HG02970 (cell line): Measurements from ENCODE around the gene KCNJ6.

Experiments
- ATAC-seq: cut with Tn5 transposase; IDR thresholded peaks from one replicate; pipeline ENCODE4 v1.9.1; 2021; ENCODE audit warnings: mild to moderate bottlenecking, moderate library complexity, moderate number of reproducible peaks; ENCODE audit not compliant: unreplicated experiment, low FRiP score

Gene KCNJ6

GRCh38 chr21:37868446-37869295, 47.6 kb downstream of the KCNJ6 start:
- no peak for ATAC-seq

- no peak for ATAC-seq
These were observed 50.2 kb downstream of the KCNJ6 start for GRCh38 chr21:37866027-37866426.

GRCh38 chr21:37865156-37865555, 51.1 kb downstream of the KCNJ6 start:
- no peak for ATAC-seq

DNA sequence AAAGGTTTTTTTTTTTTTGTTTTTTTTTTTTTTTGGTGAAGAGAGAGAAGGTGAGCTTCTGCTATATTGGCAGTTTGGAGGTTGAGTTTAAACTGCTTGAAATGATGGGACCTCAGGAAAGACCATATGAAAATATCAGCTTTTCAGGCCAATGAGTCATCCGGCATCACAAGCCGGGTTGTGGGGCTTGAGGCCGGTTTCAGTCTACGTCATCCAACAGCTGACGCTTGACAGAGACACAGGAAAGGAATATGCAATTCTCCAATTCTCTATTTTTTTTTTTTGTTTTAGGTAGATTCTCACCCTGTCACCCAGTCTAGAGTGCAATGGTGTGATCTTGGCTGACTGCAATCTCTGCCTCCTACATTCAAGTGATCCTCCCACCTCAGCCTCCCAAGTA, 52.4 kb downstream of the KCNJ6 start:
- no peak for ATAC-seq

DNA sequence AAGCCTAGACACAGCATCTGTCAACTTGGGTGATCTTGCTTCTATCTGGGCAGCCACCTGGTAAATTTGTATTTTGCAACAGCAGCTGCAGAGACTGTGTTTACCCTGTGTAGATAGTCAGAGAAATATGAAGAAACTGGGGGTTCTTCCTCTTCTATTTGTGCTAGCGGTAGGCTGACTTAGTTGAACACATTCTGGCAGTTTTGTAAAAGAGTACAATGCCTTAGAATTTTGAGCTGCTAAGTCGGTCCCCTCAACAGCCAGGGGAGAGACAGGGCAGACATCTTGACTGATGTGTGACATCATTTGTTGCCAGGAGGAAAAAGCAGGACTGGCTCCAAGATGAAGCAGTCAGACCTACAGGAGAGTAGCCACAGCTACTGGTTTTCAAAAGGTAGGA, 53.7 kb downstream of the KCNJ6 start:
- ATAC-seq: no peak

DNA sequence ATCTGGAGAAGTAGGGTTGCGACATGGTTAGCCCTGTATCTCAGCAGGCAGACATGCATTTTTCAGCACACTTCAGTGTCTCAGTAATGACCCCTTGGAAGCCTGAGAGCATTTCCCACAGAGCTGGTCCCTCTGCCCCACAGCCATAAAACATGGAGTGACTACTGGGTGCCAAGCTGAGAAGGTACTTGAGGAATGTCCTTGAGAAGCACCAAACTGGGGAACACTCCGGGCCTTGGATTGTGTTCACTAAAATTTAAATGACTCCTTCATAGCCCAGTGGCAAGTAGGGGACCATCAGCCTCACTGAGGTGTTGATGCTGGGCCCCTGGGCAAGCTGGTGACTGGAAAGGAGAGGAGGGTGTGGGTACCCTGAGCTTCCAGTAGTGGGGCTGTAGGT, 54.7 kb downstream of the KCNJ6 start:
- ATAC-seq: no peak

GRCh38 chr21:37860416-37860815, 55.8 kb downstream of the KCNJ6 start:
- ATAC-seq: no peak

GRCh38 chr21:37855647-37856625, 60.3 kb downstream of the KCNJ6 start:
- no peak for ATAC-seq

DNA sequence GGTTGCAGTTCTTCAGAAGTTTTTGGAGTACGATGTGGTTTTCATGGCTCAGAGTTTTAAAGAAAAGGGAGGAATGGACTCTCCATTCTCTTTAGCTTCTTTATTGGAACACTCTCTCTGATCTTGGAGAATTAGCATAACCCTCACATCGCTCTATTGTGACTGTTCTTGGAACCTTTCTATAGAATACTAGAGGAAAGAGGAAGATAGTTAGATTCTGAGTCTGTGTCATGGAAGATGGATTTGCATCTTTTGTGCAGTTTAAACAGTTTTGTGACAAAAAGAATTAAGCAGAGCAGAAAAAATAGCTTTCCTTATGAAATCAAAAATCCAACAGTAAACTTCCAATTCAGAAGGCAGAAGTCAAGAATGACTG, 61.0 kb downstream of the KCNJ6 start:
- no peak for ATAC-seq

GRCh38 chr21:37849506-37850102, 66.7 kb downstream of the KCNJ6 start:
- ATAC-seq: no peak

DNA sequence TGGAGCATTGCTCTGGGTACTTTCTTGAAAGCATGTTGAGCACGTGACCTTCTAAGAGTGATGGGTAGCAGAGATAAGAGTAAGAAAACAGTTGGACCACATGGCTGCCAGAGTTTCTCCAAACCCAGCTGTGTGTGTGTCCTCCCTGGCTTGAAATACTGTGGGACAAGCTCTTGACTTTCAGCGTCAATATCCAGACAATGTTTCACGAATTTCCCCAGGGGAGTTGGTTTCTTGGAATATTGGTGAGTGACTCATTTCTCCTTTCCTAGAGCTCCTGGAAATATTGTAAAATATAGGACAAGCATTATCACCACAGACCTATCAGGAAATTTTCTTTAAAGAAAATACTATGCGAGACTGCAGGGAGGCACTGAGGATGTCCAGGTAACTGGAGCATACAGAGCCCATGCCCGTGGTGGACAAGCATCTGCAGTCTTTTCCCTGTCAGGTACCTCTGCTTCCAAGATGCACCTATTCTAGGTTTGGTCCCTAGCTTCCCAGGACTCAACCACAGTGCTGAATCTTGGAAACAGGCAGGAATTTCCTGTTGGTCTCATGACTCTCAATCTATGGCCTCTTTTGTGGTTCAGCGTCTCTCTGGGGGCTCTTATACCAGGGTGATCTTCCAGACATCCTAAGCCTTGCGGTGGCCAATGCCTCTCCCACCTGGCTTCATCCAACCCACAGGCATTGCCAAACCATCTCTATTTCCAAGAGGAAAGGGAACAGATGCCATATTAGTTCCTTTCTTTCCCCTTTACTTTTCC, 67.4 kb downstream of the KCNJ6 start:
- ATAC-seq: no peak

DNA sequence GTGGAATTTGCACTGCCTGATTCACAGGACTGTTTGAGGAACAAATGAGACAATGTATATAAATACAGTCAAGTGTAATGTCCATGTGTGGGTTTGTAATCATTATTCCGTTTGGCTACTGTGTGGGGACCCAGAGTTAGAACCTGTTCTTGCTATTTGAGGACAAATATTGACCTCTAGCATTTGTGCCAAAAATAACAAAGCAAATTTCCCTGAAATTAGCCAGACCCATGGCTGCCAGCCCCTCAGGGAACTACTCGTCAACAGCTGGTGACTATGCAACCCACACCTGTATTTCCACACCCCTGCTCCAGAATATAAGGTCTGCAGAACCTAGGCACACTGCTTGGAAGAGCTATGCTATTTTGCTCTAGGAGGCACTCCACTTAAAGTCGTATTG, 70.7 kb downstream of the KCNJ6 start:
- no peak for ATAC-seq

- no peak for ATAC-seq
These were observed 73.1 kb downstream of the KCNJ6 start for GRCh38 chr21:37843191-37843590.

GRCh38 chr21:37842163-37842919, 73.9 kb downstream of the KCNJ6 start:
- ATAC-seq: no peak

DNA sequence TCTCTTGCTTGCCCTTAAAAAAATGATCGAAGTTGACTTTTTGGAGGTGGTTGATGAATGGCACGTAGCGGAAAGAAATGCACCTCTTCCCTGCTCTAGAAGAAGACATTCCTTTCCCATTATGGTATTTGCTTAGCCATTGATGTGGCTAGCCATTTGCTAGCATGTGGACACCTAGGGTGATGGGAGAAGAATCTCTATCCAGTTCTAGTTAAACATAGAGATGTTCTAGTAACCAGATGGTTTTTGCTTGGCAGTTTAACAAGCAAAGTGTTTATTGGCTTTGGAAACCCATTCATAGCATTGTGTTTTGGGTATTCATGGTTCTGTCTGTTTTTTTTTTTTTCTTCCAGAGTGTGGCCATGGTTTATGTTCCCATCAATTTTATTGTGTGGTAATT, 78.9 kb downstream of the KCNJ6 start:
- no peak for ATAC-seq

DNA sequence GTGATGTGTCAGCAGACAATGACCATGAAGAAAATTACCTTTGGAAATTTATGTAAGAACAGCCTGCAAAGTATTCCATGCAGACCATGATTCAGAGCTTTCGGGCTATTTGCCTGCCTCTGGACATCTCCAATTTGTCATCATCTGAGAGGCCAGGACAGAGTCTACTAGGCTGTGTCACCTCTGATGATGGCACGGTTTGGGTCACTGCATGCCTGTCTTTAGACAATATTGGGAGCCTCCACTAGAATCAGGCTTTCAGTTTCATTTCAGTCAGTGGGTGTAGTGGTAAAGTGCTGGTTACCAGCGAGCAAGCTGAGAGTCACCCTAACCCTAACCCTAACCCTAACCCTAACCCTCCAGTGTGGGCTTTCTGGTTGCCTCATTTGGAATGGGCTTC, 80.8 kb downstream of the KCNJ6 start:
- no peak for ATAC-seq

DNA sequence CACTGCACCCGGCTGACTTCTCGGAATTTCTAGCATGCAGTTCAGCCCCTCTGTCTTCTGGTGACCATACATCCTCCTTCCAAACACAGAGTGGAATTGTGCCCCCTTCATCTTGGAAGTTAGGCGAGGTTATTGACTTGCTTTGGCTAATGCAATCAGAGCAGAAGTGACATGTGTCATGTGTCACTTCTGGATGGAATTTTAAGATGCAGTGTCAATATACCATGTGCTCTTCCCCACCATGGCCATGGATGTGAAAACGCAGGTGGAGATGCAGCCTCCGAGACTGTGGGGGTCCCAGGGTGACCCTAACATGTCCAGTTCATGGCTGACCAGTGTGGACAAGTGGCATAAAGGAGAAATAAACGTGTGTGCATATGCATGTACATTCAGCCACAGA, 83.0 kb downstream of the KCNJ6 start:
- no peak for ATAC-seq

DNA sequence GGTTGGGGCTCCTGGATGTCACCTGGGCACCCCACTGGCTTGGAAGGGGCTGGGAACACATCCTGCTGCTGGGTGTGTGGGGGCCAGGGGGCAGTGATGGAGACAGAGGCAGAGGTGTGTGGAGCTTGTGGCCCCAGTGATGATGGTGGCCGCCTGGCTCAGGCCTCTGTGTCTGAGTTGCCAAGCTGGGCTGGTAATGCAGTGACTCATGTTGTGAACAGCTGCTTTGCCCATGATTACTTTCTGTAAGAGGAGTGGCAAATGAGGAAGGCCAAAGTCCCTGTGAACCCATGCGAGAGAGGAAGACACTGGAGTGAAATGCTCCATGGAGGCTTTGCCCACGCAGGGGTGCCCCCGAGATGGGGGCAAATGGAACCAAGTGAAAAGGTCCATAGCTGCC, 86.8 kb downstream of the KCNJ6 start:
- ATAC-seq: no peak

- ATAC-seq: no peak
These were observed 87.3 kb downstream of the KCNJ6 start for GRCh38 chr21:37828991-37829390.

GRCh38 chr21:37828556-37828955, 87.7 kb downstream of the KCNJ6 start:
- no peak for ATAC-seq
